ENCODE measurements around the gene RBM28. TPM values are rescaled to one million over a fixed set of nuclear protein-coding genes. Genes with fewer than 3 reads are reported as not detected.

The RBM28 gene
- polyA plus RNA-seq, 1 donor from 2014 or later: 9.0 TPM

DNA sequence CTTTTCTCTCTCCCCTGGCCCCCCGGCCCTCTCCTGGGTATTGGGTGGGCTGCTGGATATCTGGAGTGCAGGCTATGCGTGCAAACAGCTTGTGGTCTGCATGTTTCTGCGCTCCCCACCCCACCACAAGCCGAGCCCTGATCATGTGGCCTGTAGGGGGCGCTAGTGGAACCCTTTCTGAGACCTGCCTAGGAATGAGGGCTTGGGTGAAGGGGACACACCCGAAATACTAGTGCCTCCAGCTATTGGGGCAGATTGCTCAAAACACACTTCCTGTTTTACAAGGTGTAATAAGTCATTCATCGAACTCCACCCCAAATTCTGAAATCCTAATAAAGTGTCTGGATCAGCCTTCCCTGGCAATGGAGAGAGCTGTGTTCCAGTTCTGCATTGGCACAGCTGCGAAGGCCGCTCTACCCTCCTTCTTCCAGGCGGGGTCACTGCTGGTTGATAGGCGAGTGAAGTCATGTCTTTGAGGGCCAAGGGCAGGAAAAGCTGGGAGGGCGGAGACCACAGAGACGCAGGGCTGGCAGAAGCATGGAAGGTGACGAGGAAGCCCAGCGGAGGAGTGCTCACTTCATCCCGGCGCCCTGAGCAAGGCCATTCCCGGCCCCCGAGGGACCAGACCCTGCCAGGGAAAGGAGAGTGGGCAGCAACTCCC is 37.6 kb upstream of the RBM28 start:
- H3K27ac Mint-ChIP-seq: no peak overlapping the region
- H3K4me3 Mint-ChIP-seq: no peak overlapping the region
- H3K27me3 Mint-ChIP-seq: peaks cover 2% of the 10 kb centered on the region
- no peaks in the 10 kb centered on the region for H3K4me1 Mint-ChIP-seq
- no peaks in the 10 kb centered on the region for H3K9me3 Mint-ChIP-seq
- peaks cover 3% of the 10 kb centered on the region for H3K36me3 Mint-ChIP-seq

DNA sequence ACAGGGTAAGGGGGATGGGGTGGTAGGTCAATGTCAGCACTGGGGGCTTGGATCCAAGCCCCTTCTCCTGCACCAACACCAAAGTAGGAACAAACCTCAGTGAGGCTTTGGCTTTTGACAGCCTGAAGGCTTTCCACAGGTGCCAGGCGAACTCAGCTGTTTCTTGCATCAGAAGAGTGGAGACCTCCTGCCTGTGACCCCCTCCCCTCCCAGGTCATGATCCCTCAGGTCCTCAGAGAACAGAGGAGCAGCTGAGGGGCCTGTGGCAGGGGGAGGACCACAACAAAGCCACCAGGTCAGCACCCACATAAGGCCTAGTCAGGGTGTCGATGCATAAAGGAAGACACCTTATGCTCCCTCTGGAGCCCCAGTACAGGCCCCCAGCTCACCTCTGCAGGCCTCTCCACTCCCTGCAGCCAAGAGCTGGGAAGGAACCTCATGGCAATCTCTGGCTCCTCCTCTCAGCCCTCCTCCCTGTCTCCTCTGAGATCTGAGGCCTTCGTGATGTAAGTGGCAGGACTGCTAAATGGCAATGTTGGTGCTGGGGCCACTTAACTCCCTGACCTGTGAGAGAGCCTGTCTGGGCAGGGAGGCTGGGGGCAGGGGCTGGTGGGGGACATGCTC is 36.9 kb upstream of the RBM28 start:
- no peaks in the 10 kb centered on the region for H3K9me3 Mint-ChIP-seq
- H3K27me3 Mint-ChIP-seq: peaks cover 2% of the 10 kb centered on the region
- no peak overlapping the region for H3K4me3 Mint-ChIP-seq
- peaks cover under 1% of the 10 kb centered on the region for H3K36me3 Mint-ChIP-seq
- no peak overlapping the region for H3K27ac Mint-ChIP-seq
- no peaks in the 10 kb centered on the region for H3K4me1 Mint-ChIP-seq

DNA sequence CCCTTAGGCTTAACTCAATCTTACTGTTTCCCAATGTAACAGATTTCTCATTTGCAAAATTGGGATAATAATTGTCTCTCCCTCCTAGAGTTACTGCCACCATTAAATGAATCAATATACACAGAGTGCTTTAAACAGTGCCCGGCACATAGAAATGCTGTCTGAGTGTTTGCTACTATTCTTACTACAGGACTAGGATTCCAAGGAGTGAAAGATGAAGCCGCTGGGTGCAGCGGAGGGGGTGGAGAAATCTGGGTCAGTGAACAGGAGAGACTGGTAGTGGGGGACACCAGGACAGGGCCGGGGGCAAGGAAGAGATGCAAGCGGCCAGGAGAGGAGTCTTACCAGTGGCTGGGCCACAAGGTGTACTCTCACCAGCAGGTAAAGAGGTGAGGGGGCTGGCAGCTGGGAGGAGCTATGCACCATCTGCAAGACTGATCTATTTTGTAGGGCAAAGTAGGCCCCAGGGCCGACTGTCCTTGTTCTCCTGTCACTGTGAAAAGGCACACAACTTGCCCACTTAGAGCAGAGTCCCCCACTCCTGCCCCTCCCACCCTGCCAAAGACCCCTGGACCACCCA is 36.3 kb upstream of the RBM28 start:
- Mint-ChIP-seq H3K27ac (peak overlapping the region in 1 of 3 donors; percentile 64), H3K9me3 (no peaks in the 10 kb centered on the region), H3K27me3 (peaks cover 2% of the 10 kb centered on the region), H3K4me3 (peak overlapping the region in 1 of 4 donors; percentile 18), H3K4me1 (no peaks in the 10 kb centered on the region), H3K36me3 (no peaks in the 10 kb centered on the region)

DNA sequence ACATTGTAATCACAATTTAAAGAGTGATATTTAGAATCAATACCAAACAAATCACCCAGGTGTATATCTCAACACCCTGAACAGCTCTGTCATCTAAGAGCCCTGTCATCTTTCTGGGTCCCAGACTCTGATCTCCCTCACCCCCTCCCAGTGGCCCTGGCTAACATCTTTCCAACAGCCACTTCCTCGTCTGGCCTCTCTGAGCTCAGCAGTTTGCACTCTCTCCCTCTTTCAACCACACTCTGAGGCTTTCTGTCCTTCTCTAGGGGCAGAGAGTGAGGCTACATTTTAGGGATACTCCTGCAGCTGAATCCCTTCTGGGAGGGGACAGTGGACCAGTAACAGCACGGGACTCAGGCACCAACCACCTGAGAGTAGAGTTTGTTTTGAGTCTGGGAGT is 34.9 kb upstream of the RBM28 start:
- H3K36me3 Mint-ChIP-seq: no peaks in the 10 kb centered on the region
- H3K4me3 Mint-ChIP-seq: no peak overlapping the region
- peaks cover 2% of the 10 kb centered on the region for H3K27me3 Mint-ChIP-seq
- H3K9me3 Mint-ChIP-seq: peaks cover 0 to 5% (median 0%) of the 10 kb centered on the region in 3 donors
- H3K27ac Mint-ChIP-seq: no peak overlapping the region
- H3K4me1 Mint-ChIP-seq: no peaks in the 10 kb centered on the region

DNA sequence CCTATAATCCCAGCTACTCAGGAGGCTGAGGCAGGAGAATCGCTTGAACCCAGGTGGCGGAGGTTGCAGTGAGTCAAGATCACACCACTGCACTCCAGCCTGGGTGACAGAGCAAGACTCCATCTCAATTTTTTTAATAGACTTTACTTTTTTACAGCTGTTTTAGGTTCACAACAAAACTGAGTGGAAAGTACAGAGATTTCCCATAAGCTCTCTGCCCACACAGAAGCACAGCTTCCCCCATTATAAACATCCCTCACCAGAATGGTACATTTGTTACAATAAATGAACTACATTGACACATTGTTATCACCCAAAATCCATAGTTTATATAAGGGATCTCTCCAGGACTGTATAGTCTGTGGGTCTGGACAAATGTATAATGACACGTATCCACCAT is 32.4 kb upstream of the RBM28 start:
- Mint-ChIP-seq H3K27me3 (peaks cover 2% of the 10 kb centered on the region), H3K36me3 (no peaks in the 10 kb centered on the region), H3K27ac (no peak overlapping the region), H3K4me1 (no peaks in the 10 kb centered on the region), H3K9me3 (peaks cover 0 to 5% (median 2%) of the 10 kb centered on the region in 3 donors), H3K4me3 (no peak overlapping the region)

DNA sequence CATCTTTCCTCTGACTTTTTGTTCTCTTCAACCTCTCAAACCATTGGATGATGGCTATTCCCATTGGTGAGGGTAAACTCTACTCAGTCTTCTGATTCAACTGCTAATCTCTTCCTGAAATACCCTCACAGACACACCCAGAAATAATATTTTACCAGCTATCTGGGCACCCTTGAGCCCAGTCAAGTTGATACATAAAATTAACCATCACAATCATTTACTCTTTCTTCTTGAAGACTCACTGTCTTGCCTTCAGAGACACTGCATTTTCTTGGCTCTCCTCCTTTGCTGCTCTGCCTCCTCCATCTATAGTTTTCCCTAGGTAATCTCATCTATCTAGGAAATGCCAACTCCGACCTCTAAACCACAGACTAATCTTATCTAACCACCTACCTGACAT is 30.3 kb upstream of the RBM28 start:
- H3K27me3 Mint-ChIP-seq: peaks cover 4% of the 10 kb centered on the region

DNA sequence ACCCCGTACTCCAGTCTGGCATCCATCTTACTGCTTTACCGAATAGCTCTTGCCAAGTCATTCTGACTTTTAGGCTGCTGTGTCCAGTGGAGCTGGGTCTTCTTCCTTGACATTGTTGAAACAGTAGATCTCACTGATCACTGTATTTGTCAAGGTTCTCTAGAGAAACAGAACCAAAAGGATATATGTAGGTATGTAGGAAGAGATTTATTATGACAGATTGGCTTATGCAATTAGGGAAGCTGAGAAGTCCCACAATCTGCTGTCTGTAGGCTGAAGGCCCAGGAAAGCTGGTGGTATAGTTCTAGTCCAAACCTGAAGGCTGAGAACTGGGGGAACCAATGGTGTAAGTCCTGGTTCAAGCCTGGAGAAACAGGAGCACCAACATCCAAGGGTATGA is 29.9 kb upstream of the RBM28 start:
- Mint-ChIP-seq H3K27ac (no peak overlapping the region), H3K36me3 (no peaks in the 10 kb centered on the region), H3K9me3 (peaks cover 0 to 5% (median 2%) of the 10 kb centered on the region in 3 donors), H3K4me1 (no peaks in the 10 kb centered on the region), H3K4me3 (no peak overlapping the region), H3K27me3 (peaks cover 4% of the 10 kb centered on the region)

More for the DNA sequence above, 30.3 kb upstream of the RBM28 start:
- Mint-ChIP-seq H3K9me3 (peaks cover 0 to 5% (median 2%) of the 10 kb centered on the region in 3 donors), H3K4me3 (no peak overlapping the region), H3K27ac (no peak overlapping the region), H3K36me3 (no peaks in the 10 kb centered on the region), H3K4me1 (no peaks in the 10 kb centered on the region)

DNA sequence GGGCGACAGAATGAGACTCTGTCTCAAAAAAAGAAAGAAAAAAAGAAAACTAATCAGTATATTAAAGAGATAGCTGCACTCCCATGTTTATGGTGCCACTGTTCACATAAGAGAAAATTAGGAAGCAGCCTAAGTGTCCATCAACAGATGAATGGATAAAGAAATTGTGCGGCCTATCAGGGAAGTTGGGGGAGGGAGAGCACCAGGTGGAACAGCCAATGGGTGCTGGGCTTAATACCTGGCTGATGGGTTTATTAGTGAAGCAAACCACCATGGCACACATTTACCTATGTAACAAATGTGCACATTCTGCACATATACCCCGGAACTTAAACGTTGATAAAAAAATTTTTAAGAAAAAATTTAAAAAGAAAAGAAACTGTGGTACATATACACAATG is 26.8 kb upstream of the RBM28 start:
- Mint-ChIP-seq H3K4me3 (no peak overlapping the region), H3K4me1 (no peaks in the 10 kb centered on the region), H3K9me3 (peaks cover 0 to 5% (median 2%) of the 10 kb centered on the region in 3 donors), H3K36me3 (no peaks in the 10 kb centered on the region), H3K27ac (no peak overlapping the region), H3K27me3 (peaks cover 4% of the 10 kb centered on the region)

DNA sequence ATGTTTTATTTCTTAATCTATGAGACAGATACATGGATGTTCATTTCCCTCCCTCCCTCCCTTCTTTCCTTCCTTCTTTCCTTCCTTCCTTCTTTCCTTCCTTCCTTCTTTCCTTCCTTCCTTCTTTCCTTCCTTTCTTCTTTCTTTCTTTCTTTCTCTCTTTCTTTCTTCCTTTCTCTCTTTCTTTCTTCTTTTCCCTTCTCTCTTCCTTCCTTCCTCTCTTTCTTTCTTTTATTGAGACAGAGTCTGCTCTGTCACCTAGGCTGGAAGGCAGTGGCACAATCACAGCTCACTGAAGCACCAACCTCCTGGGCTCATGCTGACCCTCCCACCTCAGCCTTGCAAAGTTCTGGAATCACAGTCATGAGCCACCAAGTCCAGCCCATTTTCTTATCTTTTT is 23.3 kb upstream of the RBM28 start:
- peaks cover 0 to 3% (median 3%) of the 10 kb centered on the region in 3 donors for H3K4me1 Mint-ChIP-seq
- H3K27ac Mint-ChIP-seq: no peak overlapping the region
- no peaks in the 10 kb centered on the region for H3K9me3 Mint-ChIP-seq
- peaks cover 30% of the 10 kb centered on the region for H3K27me3 Mint-ChIP-seq
- no peak overlapping the region for H3K4me3 Mint-ChIP-seq
- no peaks in the 10 kb centered on the region for H3K36me3 Mint-ChIP-seq

DNA sequence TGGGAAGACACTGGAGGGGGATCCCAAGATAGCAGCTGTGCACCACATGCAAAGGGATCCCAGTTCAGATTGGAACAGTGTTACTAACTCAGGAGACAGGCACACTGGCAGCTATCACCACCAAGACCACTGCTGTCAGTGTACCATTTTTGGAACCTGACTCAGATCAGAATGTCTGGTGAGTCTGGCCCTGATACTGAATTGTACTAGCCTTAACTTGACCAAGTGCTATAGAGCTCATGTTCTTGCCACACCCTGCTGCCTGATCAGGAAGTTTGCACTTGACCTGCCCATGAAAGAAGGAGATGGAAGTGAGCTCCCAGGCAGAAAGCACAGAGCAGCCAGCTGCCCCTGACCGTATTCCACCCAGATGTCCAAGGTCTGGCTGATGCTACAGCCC is 22.6 kb upstream of the RBM28 start:
- Mint-ChIP-seq H3K36me3 (no peaks in the 10 kb centered on the region), H3K27me3 (peaks cover 33% of the 10 kb centered on the region), H3K4me1 (peaks cover 0 to 4% (median 3%) of the 10 kb centered on the region in 3 donors), H3K9me3 (no peaks in the 10 kb centered on the region), H3K27ac (no peak overlapping the region), H3K4me3 (no peak overlapping the region)

DNA sequence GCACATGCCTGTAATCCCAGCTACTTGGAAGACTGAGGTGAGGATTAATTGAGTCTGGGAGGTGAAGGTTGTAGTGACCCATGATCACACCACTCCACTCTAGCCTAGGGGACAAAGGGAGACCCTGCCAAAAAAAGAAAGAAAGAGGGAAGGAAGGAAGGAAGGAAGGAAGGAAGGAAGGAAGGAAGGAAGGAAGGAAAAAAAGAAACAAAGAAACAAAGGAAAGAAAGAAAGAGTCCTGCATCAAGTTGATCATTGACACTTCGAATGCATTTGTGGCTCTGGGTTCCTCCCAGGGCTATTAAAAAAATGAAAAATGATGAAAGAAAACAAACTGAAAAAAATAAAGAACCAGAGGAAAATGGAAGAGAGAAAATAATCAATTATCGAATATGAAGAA is 21.7 kb upstream of the RBM28 start:
- H3K36me3 Mint-ChIP-seq: no peaks in the 10 kb centered on the region
- H3K4me3 Mint-ChIP-seq: no peak overlapping the region
- peaks cover 38% of the 10 kb centered on the region for H3K27me3 Mint-ChIP-seq
- peaks cover 0 to 8% (median 3%) of the 10 kb centered on the region in 3 donors for H3K4me1 Mint-ChIP-seq
- H3K27ac Mint-ChIP-seq: no peak overlapping the region
- no peaks in the 10 kb centered on the region for H3K9me3 Mint-ChIP-seq

DNA sequence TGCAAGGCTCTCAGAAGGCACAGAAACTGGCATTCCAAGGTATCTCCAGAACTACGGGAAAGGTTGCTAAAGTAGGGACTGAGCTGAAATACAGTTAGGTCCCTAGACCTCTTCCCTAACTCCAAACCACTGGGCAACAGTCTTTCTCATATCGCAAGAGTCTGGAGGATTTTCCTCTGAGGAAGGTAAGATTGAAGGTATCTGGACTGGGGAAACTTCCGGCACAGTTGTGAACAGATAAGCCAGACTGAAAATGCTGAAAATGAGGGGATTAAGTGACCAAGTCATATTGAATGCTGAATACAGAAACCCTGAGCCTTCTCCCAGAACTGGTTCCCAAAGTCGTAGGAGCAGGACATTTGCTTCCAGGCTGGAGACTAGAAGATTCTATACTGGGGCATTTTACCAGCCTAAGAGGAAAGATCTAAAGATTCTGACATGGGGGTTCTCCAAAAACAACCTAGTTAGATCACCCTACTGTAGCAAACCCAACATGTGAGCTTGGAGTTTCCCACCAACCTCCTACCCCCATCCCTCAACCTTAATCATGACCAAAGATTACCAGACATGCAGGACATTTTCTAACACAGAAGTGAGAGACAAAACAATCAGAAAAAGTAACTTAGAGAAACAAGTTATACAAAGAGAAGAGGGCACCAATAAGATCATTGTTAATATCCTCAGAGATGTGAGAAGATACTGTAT is 20.6 kb upstream of the RBM28 start:
- Mint-ChIP-seq H3K4me3 (no peak overlapping the region), H3K27ac (no peak overlapping the region), H3K9me3 (no peaks in the 10 kb centered on the region), H3K27me3 (peaks cover 41% of the 10 kb centered on the region), H3K36me3 (no peaks in the 10 kb centered on the region), H3K4me1 (peaks cover 0 to 8% (median 3%) of the 10 kb centered on the region in 3 donors)

DNA sequence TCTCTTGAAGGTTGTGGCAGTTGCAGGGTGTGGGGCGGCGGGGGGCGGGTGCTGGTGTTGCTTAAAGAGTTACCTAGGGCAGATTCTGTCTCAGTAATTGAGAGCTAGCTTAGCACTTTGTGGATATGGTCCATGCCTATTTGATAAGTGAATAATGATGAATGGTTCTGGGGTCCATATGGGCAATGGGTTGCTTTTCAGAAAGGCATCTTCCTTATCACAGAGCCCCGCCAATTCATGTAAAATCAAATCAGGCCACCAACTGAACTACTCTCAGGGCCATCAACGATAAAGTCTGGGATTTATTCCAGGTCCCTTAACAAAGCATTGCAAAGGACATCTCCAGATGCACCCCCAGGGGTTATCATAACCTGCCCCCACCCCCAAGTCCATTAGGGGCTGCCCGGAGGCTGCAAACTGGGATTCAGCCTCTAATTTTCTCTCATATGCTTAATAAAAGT is 19.6 kb upstream of the RBM28 start:
- Mint-ChIP-seq H3K9me3 (no peaks in the 10 kb centered on the region), H3K27ac (no peak overlapping the region), H3K27me3 (peaks cover 41% of the 10 kb centered on the region), H3K4me1 (peaks cover 0 to 8% (median 3%) of the 10 kb centered on the region in 3 donors), H3K4me3 (peak overlapping the region in 1 of 4 donors; percentile 93), H3K36me3 (no peaks in the 10 kb centered on the region)

DNA sequence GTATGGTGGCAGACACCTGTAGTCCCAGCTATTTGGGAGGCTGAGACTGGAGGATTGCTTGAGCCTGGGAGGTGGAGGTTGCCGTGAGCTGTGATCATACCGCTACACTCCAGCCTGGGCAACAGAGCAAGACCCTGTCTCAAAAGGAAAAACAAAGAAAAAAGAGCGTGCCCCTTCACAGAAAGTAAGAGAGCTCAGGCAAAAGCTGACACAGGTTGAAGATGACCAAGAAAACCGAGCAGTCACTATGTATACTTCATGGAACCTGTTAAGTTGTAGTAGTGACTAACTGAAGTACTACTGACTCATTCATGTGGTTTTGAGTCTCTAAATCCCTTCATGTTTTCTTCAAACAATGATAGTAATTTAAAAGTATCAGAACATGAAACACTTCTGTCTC is 19.0 kb upstream of the RBM28 start:
- no peaks in the 10 kb centered on the region for H3K36me3 Mint-ChIP-seq
- peaks cover 41% of the 10 kb centered on the region for H3K27me3 Mint-ChIP-seq
- peaks cover 0 to 8% (median 3%) of the 10 kb centered on the region in 3 donors for H3K4me1 Mint-ChIP-seq
- H3K9me3 Mint-ChIP-seq: no peaks in the 10 kb centered on the region
- peak overlapping the region in 2 of 4 donors; percentile 79 to 93 for H3K4me3 Mint-ChIP-seq
- no peak overlapping the region for H3K27ac Mint-ChIP-seq
